Endodermal cell (in vitro differentiated cells): ENCODE data around the gene ISX. TPM values are rescaled to one million over a fixed set of nuclear protein-coding genes. Genes with fewer than 3 reads are reported as not detected.

ENCODE experiments used
- DNase-seq: peaks from one replicate; pipeline ENCODE4 v3.0.0-alpha.2; 2017
- H3K27ac ChIP-seq: 2 replicates; pipeline ENCODE4 v1.5.1; 2013; ENCODE audit warnings: mild to moderate bottlenecking, low read depth, low read length, moderate library complexity
- H3K27me3 ChIP-seq: 2 replicates; pipeline ENCODE4 v1.6.1; 2013; ENCODE audit warnings: mild to moderate bottlenecking, low read length, moderate library complexity; ENCODE audit not compliant: insufficient read depth, control insufficient read depth, poor library complexity, severe bottlenecking
- H3K36me3 ChIP-seq: 2 replicates; pipeline ENCODE4 v1.7.0; 2013; ENCODE audit warnings: mild to moderate bottlenecking, low read length, moderate library complexity; ENCODE audit not compliant: control insufficient read depth, insufficient read depth
- H3K4me1 ChIP-seq: one replicate; pipeline ENCODE4 v1.7.0; 2013; ENCODE audit warnings: low read length; ENCODE audit not compliant: control insufficient read depth, insufficient read depth
- H3K4me3 ChIP-seq: 2 replicates; pipeline ENCODE4 v1.5.1; 2013; ENCODE audit warnings: mild to moderate bottlenecking, low read length, moderate library complexity
- H3K9ac ChIP-seq: 2 replicates; pipeline ENCODE4 v1.6.1; 2013; ENCODE audit warnings: mild to moderate bottlenecking, low read length, moderate library complexity; ENCODE audit not compliant: poor library complexity, severe bottlenecking; ENCODE audit errors: extremely low read depth
- H3K9me3 ChIP-seq: 2 replicates; pipeline ENCODE4 v1.6.1; 2013; ENCODE audit warnings: mild to moderate bottlenecking, low read length, moderate library complexity; ENCODE audit not compliant: control insufficient read depth
- H3K27ac Mint-ChIP-seq: 2 replicates; pipeline ENCODE4 v1.8.0; 2020; ENCODE audit warnings: mixed read lengths
- H3K27me3 Mint-ChIP-seq: 2 replicates; pipeline ENCODE4 v1.8.0; 2021; ENCODE audit warnings: mild to moderate bottlenecking, mixed read lengths; ENCODE audit not compliant: insufficient read depth
- H3K36me3 Mint-ChIP-seq: 2 replicates; pipeline ENCODE4 v1.8.0; 2020; ENCODE audit warnings: low read depth, mixed read lengths
- H3K4me1 Mint-ChIP-seq: 2 replicates; pipeline ENCODE4 v1.8.0; 2020; ENCODE audit warnings: mixed read lengths
- H3K4me3 Mint-ChIP-seq: 2 replicates; pipeline ENCODE4 v1.8.0; 2020; ENCODE audit warnings: mild to moderate bottlenecking, moderate library complexity, mixed read lengths
- H3K9me3 Mint-ChIP-seq: 2 replicates; pipeline ENCODE4 v1.8.0; 2020; ENCODE audit warnings: mild to moderate bottlenecking, mixed read lengths
- WGBS, 2 experiments: methylation state at CpG; one replicate each; pipeline versions ENCODE4 v1.1.5 to v1.1.7; 2013; ENCODE audit warnings: missing lambda C conversion rate in 2 of 2, mixed read lengths in 1 of 2; ENCODE audit not compliant: insufficient coverage in 1 of 2, insufficient read length in 1 of 2; 5-methylcytosine and 5-hydroxymethylcytosine counted together
- total RNA-seq, 2 donors: library from RNA; stranded (reverse); fragmentation: NEBNext Ultra II Directional in 1 of 2; extraction: Animal tissue kit (Norgen Biotek cat#: 25700) in 1 of 2; gene quantifications; 2 replicates in 1 of 2; 3 replicates in 1 of 2; pipeline ENCODE4 v1.2.1, GENCODE V29; 2021
- TF ChIP-seq, protein P1 (sequence below): fragments of 200-600 bp; sonication (generic); conservative IDR thresholded peaks from 2 replicates; pipeline ENCODE4 v1.5.0; 2021; ENCODE audit warnings: antibody characterized with exemption, mild to moderate bottlenecking

The ISX gene
- total RNA-seq, 2 donors from 2014 or later = 0.07 to 0.13 TPM

DNA sequence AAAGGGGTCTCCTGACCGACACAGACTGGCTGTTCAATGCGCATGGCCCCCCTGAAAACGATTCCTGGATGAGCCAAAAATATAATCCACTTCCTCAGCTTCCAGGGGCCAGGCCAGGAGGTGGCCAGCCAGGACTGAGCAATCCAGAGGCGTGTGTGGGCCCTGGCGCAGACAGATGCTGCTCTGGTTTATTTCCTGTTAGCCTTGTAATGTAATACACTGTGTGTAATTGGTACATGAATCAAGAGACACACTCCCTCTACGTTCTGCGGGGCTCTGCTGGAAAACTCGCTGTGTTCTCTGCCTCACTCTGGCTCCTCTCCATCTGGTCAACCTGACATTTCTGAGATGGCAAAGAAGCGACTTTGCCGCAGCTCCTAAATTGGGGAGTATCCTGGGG is 26.3 kb upstream of the ISX start:
- no peak overlapping the region for H3K4me3 ChIP-seq
- H3K27ac ChIP-seq = no peak overlapping the region
- no peaks in the 10 kb centered on the region for H3K36me3 ChIP-seq
- 90 to 100% methylated on average over 3 to 9 of the region's 10 CpGs for WGBS, 2 experiments
- peaks cover 4% of the 10 kb centered on the region for H3K4me1 Mint-ChIP-seq
- H3K9me3 ChIP-seq = no peaks in the 10 kb centered on the region
- H3K4me3 Mint-ChIP-seq = no peak overlapping the region
- H3K27me3 ChIP-seq = no peaks in the 10 kb centered on the region
- TF ChIP-seq, protein P1, sequence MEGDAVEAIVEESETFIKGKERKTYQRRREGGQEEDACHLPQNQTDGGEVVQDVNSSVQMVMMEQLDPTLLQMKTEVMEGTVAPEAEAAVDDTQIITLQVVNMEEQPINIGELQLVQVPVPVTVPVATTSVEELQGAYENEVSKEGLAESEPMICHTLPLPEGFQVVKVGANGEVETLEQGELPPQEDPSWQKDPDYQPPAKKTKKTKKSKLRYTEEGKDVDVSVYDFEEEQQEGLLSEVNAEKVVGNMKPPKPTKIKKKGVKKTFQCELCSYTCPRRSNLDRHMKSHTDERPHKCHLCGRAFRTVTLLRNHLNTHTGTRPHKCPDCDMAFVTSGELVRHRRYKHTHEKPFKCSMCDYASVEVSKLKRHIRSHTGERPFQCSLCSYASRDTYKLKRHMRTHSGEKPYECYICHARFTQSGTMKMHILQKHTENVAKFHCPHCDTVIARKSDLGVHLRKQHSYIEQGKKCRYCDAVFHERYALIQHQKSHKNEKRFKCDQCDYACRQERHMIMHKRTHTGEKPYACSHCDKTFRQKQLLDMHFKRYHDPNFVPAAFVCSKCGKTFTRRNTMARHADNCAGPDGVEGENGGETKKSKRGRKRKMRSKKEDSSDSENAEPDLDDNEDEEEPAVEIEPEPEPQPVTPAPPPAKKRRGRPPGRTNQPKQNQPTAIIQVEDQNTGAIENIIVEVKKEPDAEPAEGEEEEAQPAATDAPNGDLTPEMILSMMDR = no peak
- DNase-seq = peak; percentile 24
- no peaks in the 10 kb centered on the region for H3K36me3 Mint-ChIP-seq
- H3K27me3 Mint-ChIP-seq = peaks cover 6% of the 10 kb centered on the region
- H3K9ac ChIP-seq = no peak overlapping the region
- H3K9me3 Mint-ChIP-seq = no peaks in the 10 kb centered on the region
- H3K4me1 ChIP-seq = no peaks in the 10 kb centered on the region
- no peak overlapping the region for H3K27ac Mint-ChIP-seq

DNA sequence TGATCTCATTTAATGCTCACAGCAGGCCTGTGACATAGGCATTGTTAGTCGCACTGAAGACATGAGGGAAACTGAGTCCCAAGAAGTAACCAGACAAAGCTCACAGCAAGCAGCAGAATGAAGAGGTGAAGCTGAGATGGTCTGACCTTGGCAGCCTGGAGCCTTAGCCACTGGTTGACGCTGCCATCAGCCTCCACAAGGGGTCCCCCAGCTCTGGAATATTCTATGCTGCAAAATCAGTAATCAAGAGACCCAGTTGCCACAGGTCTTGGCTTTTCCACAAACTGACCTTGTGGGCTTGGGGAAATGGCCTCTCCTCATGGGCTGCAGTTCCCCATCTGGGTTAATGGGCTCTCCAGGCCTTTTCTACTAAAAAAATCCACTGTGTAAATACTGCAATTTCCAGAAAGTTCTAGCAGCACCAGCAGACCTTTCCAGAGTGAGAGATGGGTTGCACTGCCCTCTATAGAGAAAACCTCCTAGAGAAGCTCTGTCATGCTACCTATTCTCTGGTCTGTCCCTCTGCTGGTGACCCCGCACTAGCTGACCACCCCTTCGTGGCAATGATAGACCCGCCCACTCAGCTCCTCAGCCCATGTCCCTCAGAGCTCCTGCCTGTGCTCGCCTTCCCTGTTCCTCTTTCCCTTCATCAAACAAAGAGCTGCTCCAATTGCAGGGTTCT is 22.6 kb upstream of the ISX start:
- Histone ChIP-seq H3K27me3 (no peaks in the 10 kb centered on the region), H3K4me1 (no peaks in the 10 kb centered on the region), H3K4me3 (no peak overlapping the region), H3K36me3 (no peaks in the 10 kb centered on the region), H3K27ac (no peak overlapping the region), H3K9me3 (no peaks in the 10 kb centered on the region), H3K9ac (no peak overlapping the region)
- Mint-ChIP-seq H3K27me3 (peaks cover 4% of the 10 kb centered on the region), H3K27ac (no peak overlapping the region), H3K4me3 (no peak overlapping the region), H3K36me3 (no peaks in the 10 kb centered on the region), H3K4me1 (no peaks in the 10 kb centered on the region), H3K9me3 (peaks cover 3% of the 10 kb centered on the region)
- peak; percentile 67 for DNase-seq
- TF ChIP-seq, protein P1 = peak; percentile 67
- 76 to 81% methylated on average over 5 to 6 of the region's 6 CpGs for WGBS, 2 experiments

DNA sequence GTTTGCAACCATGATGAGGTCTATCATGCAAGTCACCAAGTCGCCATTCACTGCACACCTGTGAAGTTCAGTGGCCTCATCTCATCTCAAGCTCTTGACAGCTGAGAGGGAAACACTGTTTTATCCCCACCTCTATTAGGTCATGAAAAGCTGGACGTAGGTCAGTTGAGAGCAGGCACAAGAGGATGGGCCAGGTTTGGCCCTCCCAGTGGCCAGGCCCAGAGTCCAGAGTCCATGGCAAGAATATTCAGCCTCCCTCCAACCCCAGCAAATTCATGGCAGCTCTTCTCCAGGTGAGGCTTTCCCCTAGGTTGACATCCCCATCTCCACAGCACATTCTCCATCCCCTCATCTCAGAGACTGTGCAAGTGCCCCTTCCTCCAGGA is 22.0 kb upstream of the ISX start:
- Mint-ChIP-seq H3K4me3 (no peak overlapping the region), H3K9me3 (peaks cover 7% of the 10 kb centered on the region), H3K27me3 (peaks cover 3% of the 10 kb centered on the region), H3K4me1 (no peaks in the 10 kb centered on the region), H3K27ac (no peak overlapping the region), H3K36me3 (no peaks in the 10 kb centered on the region)
- Histone ChIP-seq H3K4me3 (no peak overlapping the region), H3K27me3 (no peaks in the 10 kb centered on the region), H3K9ac (no peak overlapping the region), H3K9me3 (no peaks in the 10 kb centered on the region), H3K27ac (no peak overlapping the region), H3K36me3 (no peaks in the 10 kb centered on the region), H3K4me1 (no peaks in the 10 kb centered on the region)
- DNase-seq = no peak
- 77 to 100% methylated on average over 1 to 2 of the region's 2 CpGs for WGBS, 2 experiments
- TF ChIP-seq, protein P1 = no peak
